Measurements from ENCODE around the gene TSC1. TPM values are rescaled to one million over a fixed set of nuclear protein-coding genes. Genes with fewer than 3 reads are reported as not detected.
A peak's percentile ranks its signal among the peaks of the same experiment; 100 is the strongest.

Gene TSC1
- total RNA-seq, 1 experiment from 2014 or later = 40.9 TPM

GRCh38 chr9:132975961-132976360 lies 31.5 kb upstream of the TSC1 start:
- no peak overlapping the region for H3K27ac ChIP-seq (ENCODE audit: low read depth, low read length, poor library complexity, severe bottlenecking)
- no peak for TF ChIP-seq EZH2 (IDR thresholded peaks at IDR 0.05; ENCODE audit: borderline replicate concordance, low read depth, low read length, poor library complexity, severe bottlenecking)
- TF ChIP-seq CTCF (conservative IDR thresholded peaks at IDR 0.05; ENCODE audit: low read depth, low read length) = no peak
- no peaks in the 10 kb centered on the region for H3K9me3 ChIP-seq (ENCODE audit: low read depth, low read length, poor library complexity, severe bottlenecking)
- peaks cover 72% of the 10 kb centered on the region for H3K27me3 ChIP-seq (replicated peaks; ENCODE audit: insufficient read depth, low read depth, low read length, poor library complexity)
- H3K4me1 ChIP-seq (ENCODE audit: insufficient read depth, low read length, poor library complexity, severe bottlenecking) = no peaks in the 10 kb centered on the region
- H3K4me3 ChIP-seq (ENCODE audit: low read depth, low read length, poor library complexity, severe bottlenecking) = no peak overlapping the region
- H3K36me3 ChIP-seq (ENCODE audit: insufficient read depth, low read length, poor library complexity, severe bottlenecking) = no peaks in the 10 kb centered on the region
- DNase-seq (ENCODE audit: low spot score) = no peak
- intact Hi-C loops (cut with micrococcal nuclease; ENCODE audit: unreplicated experiment) = loop anchor here (10.0 kb wide), 1 partner anchor 171 kb away; no protein-coding TSS in a partner anchor
- ChIA-PET POLR2A (ENCODE audit: low non-redundant PET) (no interaction called here), CTCF (no interaction called here)
- no TSS peak for BruUV-seq (replicated peaks)

- no peaks in the 10 kb centered on the region for H3K9me3 ChIP-seq (ENCODE audit: low read depth, low read length, poor library complexity, severe bottlenecking)
- CTCF ChIA-PET = no interaction called here
- no peaks in the 10 kb centered on the region for H3K4me1 ChIP-seq (ENCODE audit: insufficient read depth, low read length, poor library complexity, severe bottlenecking)
- H3K27ac ChIP-seq (ENCODE audit: low read depth, low read length, poor library complexity, severe bottlenecking) = no peak overlapping the region
- TF ChIP-seq EZH2 (IDR thresholded peaks at IDR 0.05; ENCODE audit: borderline replicate concordance, low read depth, low read length, poor library complexity, severe bottlenecking) (no peak), CTCF (conservative IDR thresholded peaks at IDR 0.05; ENCODE audit: low read depth, low read length) (no peak)
- no TSS peak for BruUV-seq (replicated peaks)
- POLR2A ChIA-PET (ENCODE audit: low non-redundant PET) = no interaction called here
- intact Hi-C loops (cut with micrococcal nuclease; ENCODE audit: unreplicated experiment) = loop anchor here (10.0 kb wide), 1 partner anchor 169 kb away; no protein-coding TSS in a partner anchor
- no peak overlapping the region for H3K4me3 ChIP-seq (ENCODE audit: low read depth, low read length, poor library complexity, severe bottlenecking)
- peaks cover 49% of the 10 kb centered on the region for H3K27me3 ChIP-seq (replicated peaks; ENCODE audit: insufficient read depth, low read depth, low read length, poor library complexity)
- peak; percentile 60 for DNase-seq (ENCODE audit: low spot score)
- H3K36me3 ChIP-seq (ENCODE audit: insufficient read depth, low read length, poor library complexity, severe bottlenecking) = no peaks in the 10 kb centered on the region
Observed at GRCh38 chr9:132973713-132974112, 29.3 kb upstream of the TSC1 start.

- ChIA-PET POLR2A (ENCODE audit: low non-redundant PET) (no interaction called here), CTCF (no interaction called here)
- H3K9me3 ChIP-seq (ENCODE audit: low read depth, low read length, poor library complexity, severe bottlenecking) = no peaks in the 10 kb centered on the region
- BruUV-seq (replicated peaks) = no TSS peak
- peaks cover 44% of the 10 kb centered on the region for H3K27me3 ChIP-seq (replicated peaks; ENCODE audit: insufficient read depth, low read depth, low read length, poor library complexity)
- intact Hi-C loops (cut with micrococcal nuclease; ENCODE audit: unreplicated experiment) = loop anchor here (10.0 kb wide), 1 partner anchor 168 kb away; no protein-coding TSS in a partner anchor
- no peak for DNase-seq (ENCODE audit: low spot score)
- no peak overlapping the region for H3K27ac ChIP-seq (ENCODE audit: low read depth, low read length, poor library complexity, severe bottlenecking)
- H3K4me3 ChIP-seq (ENCODE audit: low read depth, low read length, poor library complexity, severe bottlenecking) = no peak overlapping the region
- no peaks in the 10 kb centered on the region for H3K36me3 ChIP-seq (ENCODE audit: insufficient read depth, low read length, poor library complexity, severe bottlenecking)
- H3K4me1 ChIP-seq (ENCODE audit: insufficient read depth, low read length, poor library complexity, severe bottlenecking) = no peaks in the 10 kb centered on the region
- TF ChIP-seq EZH2 (IDR thresholded peaks at IDR 0.05; ENCODE audit: borderline replicate concordance, low read depth, low read length, poor library complexity, severe bottlenecking) (no peak), CTCF (conservative IDR thresholded peaks at IDR 0.05; ENCODE audit: low read depth, low read length) (no peak)
Observed at GRCh38 chr9:132973166-132973565, 28.8 kb upstream of the TSC1 start.

Data from A673 (cell line).